ENCODE data around the gene ARHGEF11. TPM values are rescaled to one million over a fixed set of nuclear protein-coding genes. Genes with fewer than 3 reads are reported as not detected.

ARHGEF11 gene
- total RNA-seq, 4 donors from 2014 or later, result 36.5 to 54.2 (median 41.2) TPM

- Histone ChIP-seq H3K36me3 (no peaks in the 10 kb centered on the region), H3K4me3 (peak within 1 kb of the TSS; percentile 52 to 66 (median 55)), H3K27me3 (peaks cover 0 to 64% (median 19%) of the 10 kb centered on the region in 4 donors), H3K9me3 (no peaks in the 10 kb centered on the region), H3K4me1 (peaks cover 32 to 59% (median 57%) of the 10 kb centered on the region in 4 donors), H3K27ac (replicated peaks in 1 of 4) (peak within 1 kb of the TSS; percentile 80 to 91 (median 85))
- TF ChIP-seq CTCF (IDR thresholded peaks at IDR 0.05) (no peak), POLR2A (IDR thresholded peaks at IDR 0.05; ENCODE audit: low read depth) (no peak), EP300 (IDR thresholded peaks at IDR 0.05) (no peak), POLR2AphosphoS5 (IDR thresholded peaks at IDR 0.05) (peak; percentile 43 to 70)
- no peak for DNase-seq (ENCODE audit: extremely low spot score)
- WGBS, result 22% methylated on average over 37 of the region's 60 CpGs
- intact Hi-C loops (cut with DNase I), result no loop called here
These were observed 152.2 kb downstream of the ARHGEF11 start, which contains the start of gene PEAR1 for GRCh38 chr1:156893048-156893953. TSS of gene PEAR1 (plus strand) at chr1:156893718. CDS start at chr1:156903927, 10,209 bp downstream.

- Histone ChIP-seq H3K4me1 (peaks cover 28 to 55% (median 49%) of the 10 kb centered on the region in 4 donors), H3K4me3 (peak overlapping the region; percentile 52 to 66 (median 55)), H3K27me3 (peaks cover 0 to 67% (median 19%) of the 10 kb centered on the region in 4 donors), H3K36me3 (no peaks in the 10 kb centered on the region), H3K9me3 (no peaks in the 10 kb centered on the region), H3K27ac (replicated peaks in 1 of 4) (peak overlapping the region; percentile 80 to 91 (median 85))
- 15% methylated on average over 46 of the region's 48 CpGs for WGBS
- intact Hi-C loops (cut with DNase I), result no loop called here
- TF ChIP-seq POLR2AphosphoS5 (IDR thresholded peaks at IDR 0.05) (peak; percentile 20 to 75), EP300 (IDR thresholded peaks at IDR 0.05) (no peak), CTCF (IDR thresholded peaks at IDR 0.05) (peak; percentile 71 to 80 (median 74)), POLR2A (IDR thresholded peaks at IDR 0.05; ENCODE audit: low read depth) (no peak)
- peak; percentile 96 for DNase-seq (ENCODE audit: extremely low spot score)
These were observed 153.1 kb downstream of the ARHGEF11 start for GRCh38 chr1:156892190-156893047.

- H3K27me3 ChIP-seq, result peaks cover 0 to 65% (median 19%) of the 10 kb centered on the region in 4 donors
- no peaks in the 10 kb centered on the region for H3K9me3 ChIP-seq
- peaks cover 12 to 31% (median 27%) of the 10 kb centered on the region in 4 donors for H3K4me1 ChIP-seq
- H3K27ac ChIP-seq (replicated peaks in 1 of 4), result no peak overlapping the region
- TF ChIP-seq EP300 (IDR thresholded peaks at IDR 0.05) (no peak), POLR2A (IDR thresholded peaks at IDR 0.05; ENCODE audit: low read depth) (no peak), CTCF (IDR thresholded peaks at IDR 0.05) (peak; percentile 74 to 79 (median 77)), POLR2AphosphoS5 (IDR thresholded peaks at IDR 0.05) (peak in 1 of 2 donors; percentile 38)
- no peaks in the 10 kb centered on the region for H3K36me3 ChIP-seq
- 48% methylated on average over 8 of the region's 8 CpGs for WGBS
- no peak overlapping the region for H3K4me3 ChIP-seq
- intact Hi-C loops (cut with DNase I), result loop anchor here (10.0 kb wide), 1 partner anchor 205 kb away; no protein-coding TSS in a partner anchor
- DNase-seq (ENCODE audit: extremely low spot score), result peak; percentile 96
These were observed 155.6 kb downstream of the ARHGEF11 start for GRCh38 chr1:156889802-156890580.

GRCh38 chr1:156887734-156888133 lies 157.8 kb downstream of the ARHGEF11 start:
- 59% methylated on average over 6 of the region's 6 CpGs for WGBS

More at GRCh38 chr1:156887734-156888133, 157.8 kb downstream of the ARHGEF11 start:
- intact Hi-C loops (cut with DNase I), result loop anchor here (10.0 kb wide), 1 partner anchor 203 kb away; no protein-coding TSS in a partner anchor
- TF ChIP-seq POLR2A (IDR thresholded peaks at IDR 0.05; ENCODE audit: low read depth) (no peak), POLR2AphosphoS5 (IDR thresholded peaks at IDR 0.05) (no peak), EP300 (IDR thresholded peaks at IDR 0.05) (no peak), CTCF (IDR thresholded peaks at IDR 0.05) (no peak)
- no peak for DNase-seq (ENCODE audit: extremely low spot score)
- Histone ChIP-seq H3K4me1 (peaks cover 4 to 17% (median 12%) of the 10 kb centered on the region in 4 donors), H3K9me3 (no peaks in the 10 kb centered on the region), H3K36me3 (no peaks in the 10 kb centered on the region), H3K27me3 (peaks cover 0 to 63% (median 3%) of the 10 kb centered on the region in 4 donors), H3K27ac (replicated peaks in 1 of 4) (no peak overlapping the region), H3K4me3 (no peak overlapping the region)
